H1 (cell line): Measurements from ENCODE around the gene CMSS1. TPM values are rescaled to one million over a fixed set of nuclear protein-coding genes. Genes with fewer than 3 reads are reported as not detected.

Experiments used
- CTCF ChIA-PET: fragments of 300-600 bp; sonication (Branson Sonifier 250); formaldehyde crosslinking; loops from one replicate; lab custom pipeline; 2021; ENCODE audit not compliant: partially characterized antibody; lab: Charles Lee
- POLR2A ChIA-PET: fragments of 300-600 bp; sonication (Branson Sonifier 250); formaldehyde crosslinking; loops from one replicate; lab custom pipeline; 2021; ENCODE audit warnings: inconsistent platforms; ENCODE audit not compliant: partially characterized antibody; lab: Charles Lee
- DNase-seq, 2 experiments: peaks; one replicate each; pipeline versions ENCODE4 v3.0.0 to v3.0.0-alpha.2; 2010 to 2022; ENCODE audit warnings: low spot score in 2 of 2, low read depth in 1 of 2, mixed read lengths in 1 of 2
- FAIRE-seq: peaks from 2 replicates; lab custom pipeline; 2011; peaks lifted over from hg19 to GRCh38; lab: Jason Lieb, UNC
- H2AFZ ChIP-seq: 2 replicates; pipeline ENCODE4 v1.8.1; 2012; ENCODE audit warnings: low read length, inconsistent platforms
- H2AK5ac ChIP-seq: 2 replicates; pipeline ENCODE4 v1.6.1; 2013; ENCODE audit warnings: low read depth, low read length
- H2BK120ac ChIP-seq: replicated peaks from 2 replicates; pipeline ENCODE3; 2013; ENCODE audit warnings: low read depth, low read length, inconsistent platforms
- H2BK12ac ChIP-seq: 2 replicates; pipeline ENCODE4 v1.6.1; 2013; ENCODE audit warnings: low read depth, low read length
- H2BK15ac ChIP-seq: 2 replicates; pipeline ENCODE4 v1.6.1; 2013; ENCODE audit warnings: low read length
- H2BK20ac ChIP-seq: 2 replicates; pipeline ENCODE4 v1.6.1; 2013; ENCODE audit warnings: low read length
- H2BK5ac ChIP-seq: 2 replicates; pipeline ENCODE4 v1.6.1; 2013; ENCODE audit warnings: low read depth, low read length
- H3K14ac ChIP-seq: 2 replicates; pipeline ENCODE4 v1.6.1; 2013; ENCODE audit warnings: inconsistent platforms; ENCODE audit not compliant: insufficient read length
- H3K18ac ChIP-seq: 2 replicates; pipeline ENCODE4 v1.6.1; 2013; ENCODE audit warnings: low read length; ENCODE audit errors: extremely low read depth
- H3K23ac ChIP-seq: 2 replicates; pipeline ENCODE4 v1.6.1; 2013; ENCODE audit warnings: inconsistent platforms; ENCODE audit not compliant: insufficient read length
- H3K23me2 ChIP-seq: 2 replicates; pipeline ENCODE4 v1.6.1; 2013; ENCODE audit warnings: low read depth, low read length
- H3K27ac ChIP-seq: 2 replicates; pipeline ENCODE4 v1.6.1; 2011; ENCODE audit warnings: low read depth, low read length, inconsistent platforms
- H3K27me3 ChIP-seq, 4 experiments: replicated peaks in 1 of 4; 1 replicate in 1 of 4; 2 replicates in 3 of 4; pipeline versions ENCODE4 v1.6.1 to v1.8.1; 2011 to 2013; ENCODE audit warnings: low read length in 3 of 4, mild to moderate bottlenecking in 3 of 4, inconsistent platforms in 2 of 4, mixed read lengths in 2 of 4, moderate library complexity in 1 of 4; ENCODE audit not compliant: control insufficient read depth in 3 of 4, insufficient read depth in 3 of 4; ENCODE audit errors: extremely low read depth in 1 of 4
- H3K36me3 ChIP-seq, 4 experiments: 2 replicates each; pipeline versions ENCODE4 v1.6.1 to v1.8.1; 2011 to 2013; ENCODE audit warnings: mild to moderate bottlenecking in 4 of 4, low read length in 3 of 4, moderate library complexity in 2 of 4, control low read depth in 1 of 4, inconsistent platforms in 1 of 4; ENCODE audit not compliant: insufficient read depth in 4 of 4, control insufficient read depth in 2 of 4
- H3K4ac ChIP-seq: replicated peaks from 2 replicates; pipeline ENCODE3; 2013; ENCODE audit warnings: low read length, low read depth, mixed read lengths, inconsistent platforms; ENCODE audit not compliant: insufficient read length
- H3K4me1 ChIP-seq, 4 experiments: replicated peaks in 1 of 4; 1 replicate in 1 of 4; 2 replicates in 3 of 4; pipeline versions ENCODE4 v1.6.1 to v1.8.1; 2011 to 2013; ENCODE audit warnings: low read length in 3 of 4, inconsistent platforms in 2 of 4, mixed read lengths in 1 of 4; ENCODE audit not compliant: insufficient read depth in 4 of 4, control insufficient read depth in 3 of 4
- H3K4me2 ChIP-seq, 2 experiments: 2 replicates each; pipeline versions ENCODE4 v1.6.1 to v1.8.1; 2011 to 2013; ENCODE audit warnings: low read depth in 2 of 2, low read length in 2 of 2, control low read depth in 1 of 2, inconsistent platforms in 1 of 2, mild to moderate bottlenecking in 1 of 2; ENCODE audit not compliant: insufficient read depth in 1 of 2
- H3K4me3 ChIP-seq, 4 experiments: fragments of 200-600, 300-600 bp in 1 of 4; sonication (generic), shearing (Covaris generic), sonication (Bioruptor Twin) in 1 of 4; 2 replicates each; pipeline versions ENCODE4 v1.5.1 to v1.8.1; 2011 to 2016; ENCODE audit warnings: low read length in 4 of 4, low read depth in 3 of 4, control low read depth in 2 of 4, inconsistent platforms in 2 of 4, mild to moderate bottlenecking in 2 of 4, mixed read lengths in 1 of 4, moderate library complexity in 1 of 4; ENCODE audit not compliant: insufficient read depth in 2 of 4; ENCODE audit errors: extremely low read depth in 1 of 4
- H3K56ac ChIP-seq: replicated peaks from 2 replicates; pipeline ENCODE3; 2013; ENCODE audit warnings: low read depth, mild to moderate bottlenecking, mixed read lengths, low read length, inconsistent platforms; ENCODE audit not compliant: insufficient read length
- H3K79me1 ChIP-seq: 2 replicates; pipeline ENCODE4 v1.6.1; 2013; ENCODE audit warnings: low read depth, low read length, control low read depth
- H3K79me2 ChIP-seq, 2 experiments: 2 replicates each; pipeline versions ENCODE4 v1.6.1 to v1.8.1; 2012 to 2013; ENCODE audit warnings: low read length in 2 of 2, mild to moderate bottlenecking in 2 of 2, inconsistent platforms in 1 of 2; ENCODE audit not compliant: insufficient read depth in 2 of 2, control insufficient read depth in 1 of 2
- H3K9ac ChIP-seq, 4 experiments: replicated peaks in 1 of 4; 1 replicate in 1 of 4; 2 replicates in 3 of 4; pipeline versions ENCODE4 v1.6.1 to v1.8.1; 2011 to 2013; ENCODE audit warnings: low read depth in 3 of 4, low read length in 3 of 4, control low read depth in 2 of 4, mild to moderate bottlenecking in 2 of 4, moderate library complexity in 2 of 4, inconsistent platforms in 1 of 4; ENCODE audit errors: extremely low read depth in 1 of 4
- H3K9me3 ChIP-seq, 2 experiments: 2 replicates each; pipeline versions ENCODE4 v1.6.1 to v1.8.1; 2012 to 2013; ENCODE audit warnings: mild to moderate bottlenecking in 2 of 2, moderate library complexity in 2 of 2, control low read depth in 1 of 2, inconsistent platforms in 1 of 2, low read depth in 1 of 2, low read length in 1 of 2, mixed read lengths in 1 of 2; ENCODE audit not compliant: insufficient read depth in 2 of 2
- H4K20me1 ChIP-seq, 2 experiments: replicated peaks in 1 of 2; 2 replicates each; pipeline versions ENCODE3 to v1.8.1; 2011 to 2013; ENCODE audit warnings: inconsistent platforms in 2 of 2, low read length in 2 of 2, mild to moderate bottlenecking in 1 of 2; ENCODE audit not compliant: insufficient read depth in 2 of 2, control insufficient read depth in 1 of 2
- H4K5ac ChIP-seq: 2 replicates; pipeline ENCODE4 v1.6.1; 2013; ENCODE audit warnings: low read length, low read depth, mixed read lengths, inconsistent platforms; ENCODE audit not compliant: insufficient read length
- H4K8ac ChIP-seq: 2 replicates; pipeline ENCODE4 v1.8.0; 2013; ENCODE audit warnings: mild to moderate bottlenecking, moderate library complexity, low read length, inconsistent platforms; ENCODE audit not compliant: insufficient read depth; ENCODE audit errors: extremely low read depth
- H4K91ac ChIP-seq: replicated peaks from 2 replicates; pipeline ENCODE3; 2013; ENCODE audit warnings: low read length, mixed read lengths, inconsistent platforms; ENCODE audit not compliant: insufficient read length
- FOSL1 ChIP-seq: IDR thresholded peaks from 2 replicates; pipeline ENCODE4 v1.6.1; 2011; ENCODE audit warnings: mild to moderate bottlenecking, low read depth, low read length, moderate library complexity; ENCODE audit not compliant: insufficient read depth
- KDM4A ChIP-seq: IDR thresholded peaks from one replicate; pipeline ENCODE4 v1.7.1; 2012; ENCODE audit warnings: low read depth, mild to moderate bottlenecking, moderate library complexity, low read length, inconsistent platforms; ENCODE audit not compliant: severe bottlenecking
- TBP ChIP-seq: IDR thresholded peaks from 2 replicates; pipeline ENCODE4 v1.6.1; 2011; ENCODE audit warnings: low read depth, low read length, improper control_type of control experiment
- YY1 ChIP-seq: IDR thresholded peaks from 2 replicates; pipeline ENCODE4 v1.6.1; 2011; ENCODE audit warnings: low read depth, mild to moderate bottlenecking, low read length
- WGBS, 2 experiments: shearing (Covaris generic) in 1 of 2; methylation state at CpG; one replicate each; pipeline versions ENCODE4 v1.1.6 to v1.1.7; 2013 to 2015; ENCODE audit warnings: low lambda C conversion rate in 2 of 2, mixed read lengths in 2 of 2, inconsistent platforms in 1 of 2, low coverage in 1 of 2, missing lambda C conversion rate in 1 of 2; ENCODE audit not compliant: insufficient replicate concordance in 2 of 2, insufficient coverage in 1 of 2, insufficient read length in 1 of 2; ENCODE audit errors: extremely low coverage in 1 of 2, missing lambda C conversion rate in 1 of 2; 5-methylcytosine and 5-hydroxymethylcytosine counted together
- polyA plus RNA-seq, 7 experiments: library from polyadenylated mRNA; depleted of rRNA in 3 of 7; stranded (reverse) in 5 of 7; unstranded in 2 of 7; fragments of >200 nt in 5 of 7; fragments of 200-250 nt in 2 of 7; gene quantifications; 1 replicate in 5 of 7; 2 replicates in 1 of 7; 4 replicates in 1 of 7; pipeline versions ENCODE4 v1.2.1 to v1.2.3, GENCODE V29; 2011 to 2013; ENCODE audit warnings: missing spikeins in 2 of 7, mixed read lengths in 2 of 7
- total RNA-seq: library from RNA; stranded (reverse); fragmentation: NEBNext Ultra II Directional; extraction: Animal tissue kit (Norgen Biotek cat#: 25700); gene quantifications from 2 replicates; pipeline ENCODE4 v1.2.1, GENCODE V29; 2021
- TF ChIP-seq, protein P1 (sequence below): IDR thresholded peaks from 2 replicates; pipeline ENCODE4 v1.6.1; 2012; ENCODE audit warnings: inconsistent platforms

Gene CMSS1
- total and polyA plus RNA-seq, 2 of the 8 experiments (the other 6 are each of a cell fraction or from before 2014, with no cell fraction given), result 15.2 to 75.1 TPM

GRCh38 chr3:100169201-100169920 lies 351.7 kb downstream of the CMSS1 start:
- ChIA-PET POLR2A (no interaction called here), CTCF (interaction anchor here (1.2 to 1.6 kb wide), 2 partner anchors 12 to 146 kb away, joined by 3 read pairs; no protein-coding TSS in a partner anchor)
- FAIRE-seq, result no peak

More at GRCh38 chr3:100169201-100169920, 351.7 kb downstream of the CMSS1 start:
- Histone ChIP-seq H3K79me2 (no peaks in the 10 kb centered on the region), H3K18ac (no peak overlapping the region), H4K91ac (no peak overlapping the region), H3K27me3 (no peaks in the 10 kb centered on the region), H2BK20ac (no peak overlapping the region), H2BK15ac (no peak overlapping the region), H4K20me1 (no peaks in the 10 kb centered on the region), H2AFZ (no peak overlapping the region), H3K14ac (no peak overlapping the region), H3K9me3 (no peaks in the 10 kb centered on the region), H2BK120ac (no peak overlapping the region), H3K9ac (no peak overlapping the region), H4K8ac (no peak overlapping the region), H4K5ac (no peak overlapping the region), H3K23me2 (no peaks in the 10 kb centered on the region), H3K27ac (no peak overlapping the region), H2AK5ac (no peak overlapping the region), H3K4me2 (no peak overlapping the region), H2BK12ac (no peak overlapping the region), H3K56ac (no peak overlapping the region), H2BK5ac (no peak overlapping the region), H3K4me3 (no peak overlapping the region), H3K79me1 (no peaks in the 10 kb centered on the region), H3K36me3 (peaks cover 0 to 4% (median 0%) of the 10 kb centered on the region in 4 experiments; a peak in 3 of 8 replicates), H3K4me1 (no peaks in the 10 kb centered on the region), H3K4ac (no peak overlapping the region), H3K23ac (no peak overlapping the region)
- no peak for DNase-seq
- 89% methylated on average over 4 of the region's 4 CpGs; no CpG with 5 or more reads in 1 of the 2 experiments for WGBS, 2 experiments
- TF ChIP-seq FOSL1 (no peak), YY1 (no peak), TBP (no peak), KDM4A (no peak)
- TF ChIP-seq, protein P1, sequence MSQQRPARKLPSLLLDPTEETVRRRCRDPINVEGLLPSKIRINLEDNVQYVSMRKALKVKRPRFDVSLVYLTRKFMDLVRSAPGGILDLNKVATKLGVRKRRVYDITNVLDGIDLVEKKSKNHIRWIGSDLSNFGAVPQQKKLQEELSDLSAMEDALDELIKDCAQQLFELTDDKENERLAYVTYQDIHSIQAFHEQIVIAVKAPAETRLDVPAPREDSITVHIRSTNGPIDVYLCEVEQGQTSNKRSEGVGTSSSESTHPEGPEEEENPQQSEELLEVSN, result no peak
